HG02763 (cell line): Measurements from ENCODE around the gene USP13.
"Not testable (repeated sequence)": the region's sequence is repeated elsewhere in the genome, so short reads cannot be mapped to it uniquely, and the experiment has no call there.

Experiments used
- ATAC-seq: cut with Tn5 transposase; IDR thresholded peaks from one replicate; pipeline ENCODE4 v1.9.1; 2021; ENCODE audit warnings: mild to moderate bottlenecking, moderate library complexity; ENCODE audit not compliant: unreplicated experiment

The USP13 gene

GRCh38 chr3:179733797-179734196, 81.0 kb downstream of the USP13 start:
- ATAC-seq, result no peak

- ATAC-seq, result no peak
Measured at GRCh38 chr3:179734497-179735281, 81.8 kb downstream of the USP13 start.

- ATAC-seq, result no peak
Measured at GRCh38 chr3:179735321-179735720, 82.5 kb downstream of the USP13 start.

GRCh38 chr3:179738998-179739397, 86.2 kb downstream of the USP13 start:
- no peak for ATAC-seq

- no peak for ATAC-seq
Measured at GRCh38 chr3:179739816-179740594, 87.2 kb downstream of the USP13 start.

GRCh38 chr3:179743913-179744312, 91.1 kb downstream of the USP13 start:
- no peak for ATAC-seq

- no peak for ATAC-seq
Measured at GRCh38 chr3:179744667-179745066, 91.8 kb downstream of the USP13 start.

GRCh38 chr3:179745079-179745478, 92.2 kb downstream of the USP13 start:
- ATAC-seq, result no peak

GRCh38 chr3:179745716-179746115, 92.9 kb downstream of the USP13 start:
- no peak for ATAC-seq

GRCh38 chr3:179750720-179751328, 98.0 kb downstream of the USP13 start:
- no peak for ATAC-seq

GRCh38 chr3:179760944-179761343, 108.1 kb downstream of the USP13 start:
- no peak for ATAC-seq

- no peak for ATAC-seq
Measured at GRCh38 chr3:179765396-179765795, 112.6 kb downstream of the USP13 start.

- no peak for ATAC-seq
Measured at GRCh38 chr3:179766416-179767133, 113.7 kb downstream of the USP13 start.

GRCh38 chr3:179768080-179768479, 115.2 kb downstream of the USP13 start:
- ATAC-seq, result no peak

- no peak for ATAC-seq
Measured at GRCh38 chr3:179769411-179770247, 116.8 kb downstream of the USP13 start.

- ATAC-seq, result no peak
Measured at GRCh38 chr3:179771797-179772196, 119.0 kb downstream of the USP13 start.

- no peak for ATAC-seq
Measured at GRCh38 chr3:179772297-179772696, 119.5 kb downstream of the USP13 start.

- ATAC-seq, result no peak
Measured at GRCh38 chr3:179775416-179776122, 122.7 kb downstream of the USP13 start.

GRCh38 chr3:179782841-179783240, 130.0 kb downstream of the USP13 start:
- ATAC-seq, result not testable (repeated sequence)

GRCh38 chr3:179788996-179789395, 136.2 kb downstream of the USP13 start:
- no peak for ATAC-seq
